Measurements from ENCODE around the gene GP5.

Gene GP5

GRCh38 chr3:194383276-194383940 lies 15.7 kb downstream of the GP5 start:
- H3K36me3 ChIP-seq (replicated peaks; ENCODE audit: low read depth, low read length), result no peaks in the 10 kb centered on the region
- H3K9ac ChIP-seq (ENCODE audit: low read length), result no peak overlapping the region
- H2AFZ ChIP-seq (ENCODE audit: low read depth, low read length), result no peak overlapping the region
- no peaks in the 10 kb centered on the region for H3K79me2 ChIP-seq (ENCODE audit: low read length)
- no peaks in the 10 kb centered on the region for H3K9me3 ChIP-seq (ENCODE audit: insufficient read depth, low read length)
- no peaks in the 10 kb centered on the region for H3K4me1 ChIP-seq (ENCODE audit: low read length)
- no peak for TF ChIP-seq CTCF (IDR thresholded peaks at IDR 0.05; ENCODE audit: low read depth, low read length)
- TF ChIP-seq EZH2phosphoT487 (IDR thresholded peaks at IDR 0.05; ENCODE audit: low read depth), result no peak
- no peak overlapping the region for H3K4me3 ChIP-seq (ENCODE audit: low read length)
- no peak overlapping the region for H3K4me2 ChIP-seq (ENCODE audit: low read length)
- peaks cover 20% of the 10 kb centered on the region for H3K27me3 ChIP-seq (ENCODE audit: low read depth, low read length)
- H4K20me1 ChIP-seq (ENCODE audit: insufficient read depth, low read length), result no peaks in the 10 kb centered on the region
- H3K27ac ChIP-seq (ENCODE audit: low read length), result no peak overlapping the region

DNA sequence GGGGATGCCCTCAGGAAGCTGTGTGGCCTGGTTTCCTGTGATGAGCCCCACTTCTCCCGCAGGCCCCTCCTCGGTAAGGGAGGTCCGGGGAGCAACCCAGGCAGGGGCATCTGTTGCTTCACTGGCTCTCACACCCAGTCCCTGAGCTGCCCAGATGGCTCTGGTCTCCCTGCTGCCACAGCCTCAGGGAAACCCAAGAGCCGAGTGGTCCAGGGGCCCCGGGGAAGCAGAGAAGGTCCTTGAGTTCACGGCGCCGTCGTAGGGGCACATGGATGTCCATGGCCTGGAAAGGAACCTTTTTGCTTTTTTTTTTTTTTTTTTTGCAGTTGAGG lies 16.2 kb downstream of the GP5 start:
- Histone ChIP-seq H3K4me1 (ENCODE audit: low read length) (no peaks in the 10 kb centered on the region), H3K79me2 (ENCODE audit: low read length) (no peaks in the 10 kb centered on the region), H3K4me3 (ENCODE audit: low read length) (no peak overlapping the region), H3K9ac (ENCODE audit: low read length) (no peak overlapping the region), H4K20me1 (ENCODE audit: insufficient read depth, low read length) (no peaks in the 10 kb centered on the region), H3K27ac (ENCODE audit: low read length) (no peak overlapping the region), H2AFZ (ENCODE audit: low read depth, low read length) (no peak overlapping the region), H3K4me2 (ENCODE audit: low read length) (no peak overlapping the region), H3K27me3 (ENCODE audit: low read depth, low read length) (peaks cover 20% of the 10 kb centered on the region), H3K36me3 (replicated peaks; ENCODE audit: low read depth, low read length) (no peaks in the 10 kb centered on the region), H3K9me3 (ENCODE audit: insufficient read depth, low read length) (no peaks in the 10 kb centered on the region)
- TF ChIP-seq EZH2phosphoT487 (IDR thresholded peaks at IDR 0.05; ENCODE audit: low read depth) (no peak), CTCF (IDR thresholded peaks at IDR 0.05; ENCODE audit: low read depth, low read length) (no peak)

- H3K36me3 ChIP-seq (replicated peaks; ENCODE audit: low read depth, low read length), result no peaks in the 10 kb centered on the region
- no peak overlapping the region for H2AFZ ChIP-seq (ENCODE audit: low read depth, low read length)
- H3K9me3 ChIP-seq (ENCODE audit: insufficient read depth, low read length), result no peaks in the 10 kb centered on the region
- H3K27me3 ChIP-seq (ENCODE audit: low read depth, low read length), result peaks cover 20% of the 10 kb centered on the region
- no peak overlapping the region for H3K27ac ChIP-seq (ENCODE audit: low read length)
- H3K4me1 ChIP-seq (ENCODE audit: low read length), result no peaks in the 10 kb centered on the region
- no peak for TF ChIP-seq CTCF (IDR thresholded peaks at IDR 0.05; ENCODE audit: low read depth, low read length)
- no peak for TF ChIP-seq EZH2phosphoT487 (IDR thresholded peaks at IDR 0.05; ENCODE audit: low read depth)
- no peak overlapping the region for H3K4me3 ChIP-seq (ENCODE audit: low read length)
- H3K4me2 ChIP-seq (ENCODE audit: low read length), result no peak overlapping the region
- no peaks in the 10 kb centered on the region for H4K20me1 ChIP-seq (ENCODE audit: insufficient read depth, low read length)
- no peak overlapping the region for H3K9ac ChIP-seq (ENCODE audit: low read length)
- H3K79me2 ChIP-seq (ENCODE audit: low read length), result no peaks in the 10 kb centered on the region
These were observed 16.7 kb downstream of the GP5 start for GRCh38 chr3:194382196-194382891.

- Histone ChIP-seq H3K27ac (ENCODE audit: low read length) (no peak overlapping the region), H3K9ac (ENCODE audit: low read length) (no peak overlapping the region), H3K9me3 (ENCODE audit: insufficient read depth, low read length) (no peaks in the 10 kb centered on the region), H3K4me3 (ENCODE audit: low read length) (no peak overlapping the region), H2AFZ (ENCODE audit: low read depth, low read length) (no peak overlapping the region), H3K36me3 (replicated peaks; ENCODE audit: low read depth, low read length) (no peaks in the 10 kb centered on the region), H4K20me1 (ENCODE audit: insufficient read depth, low read length) (no peaks in the 10 kb centered on the region), H3K4me1 (ENCODE audit: low read length) (no peaks in the 10 kb centered on the region), H3K27me3 (ENCODE audit: low read depth, low read length) (peaks cover 20% of the 10 kb centered on the region), H3K79me2 (ENCODE audit: low read length) (no peaks in the 10 kb centered on the region), H3K4me2 (ENCODE audit: low read length) (no peak overlapping the region)
- TF ChIP-seq CTCF (IDR thresholded peaks at IDR 0.05; ENCODE audit: low read depth, low read length) (no peak), EZH2phosphoT487 (IDR thresholded peaks at IDR 0.05; ENCODE audit: low read depth) (no peak)
These were observed 17.6 kb downstream of the GP5 start for GRCh38 chr3:194381460-194381875.
